GM12874 (cell line): Measurements from ENCODE around the gene SLC15A3.

Experiments
- CTCF ChIP-seq: IDR thresholded peaks from 2 replicates; pipeline ENCODE4 v1.5.1; 2011; ENCODE audit warnings: low read depth, mild to moderate bottlenecking, control low read depth, low read length, moderate library complexity; ENCODE audit not compliant: insufficient read depth

Gene SLC15A3

GRCh38 chr11:60951904-60952741, at the start of gene SLC15A3:
SLC15A3 (minus strand) TSS chr11:60952176; CDS start chr11:60951551, 625 bp downstream.
- TF ChIP-seq CTCF, result no peak

GRCh38 chr11:61000426-61000825, 48.5 kb upstream of the SLC15A3 start:
- no peak for TF ChIP-seq CTCF

GRCh38 chr11:60996381-60997138, 44.6 kb upstream of the SLC15A3 start:
- no peak for TF ChIP-seq CTCF

GRCh38 chr11:60995798-60996197, 43.8 kb upstream of the SLC15A3 start:
- TF ChIP-seq CTCF, result no peak

GRCh38 chr11:60994541-60995080, 42.6 kb upstream of the SLC15A3 start:
- no peak for TF ChIP-seq CTCF

GRCh38 chr11:60993615-60994014, 41.6 kb upstream of the SLC15A3 start:
- no peak for TF ChIP-seq CTCF

- TF ChIP-seq CTCF, result no peak
These were observed 41.0 kb upstream of the SLC15A3 start for GRCh38 chr11:60992842-60993409.
